Fibroblast of the aortic adventitia (primary cell): ENCODE data around the gene NBAS. TPM values are rescaled to one million over a fixed set of nuclear protein-coding genes. Genes with fewer than 3 reads are reported as not detected.

Experiments
- DNase-seq: peaks from one replicate; pipeline ENCODE4 v3.0.0-alpha.2; 2010; ENCODE audit warnings: low read depth
- H3K4me3 ChIP-seq: 2 replicates; pipeline ENCODE4 v1.5.1; 2011; ENCODE audit warnings: low read depth, mild to moderate bottlenecking, control low read depth, low read length, moderate library complexity
- total RNA-seq: library from RNA; depleted of rRNA; stranded (reverse); fragments of >200 nt; gene quantifications from 2 replicates; pipeline ENCODE4 v1.2.3, GENCODE V29; 2012; ENCODE audit warnings: low replicate concordance
- TF ChIP-seq, protein P1 (sequence below): IDR thresholded peaks from 2 replicates; pipeline ENCODE4 v1.5.1; 2011; ENCODE audit warnings: mild to moderate bottlenecking, low read length, control low read depth, inconsistent platforms; ENCODE audit not compliant: insufficient read depth

NBAS gene
- total RNA-seq, 1 donor, result 76.0 TPM

- DNase-seq, result no peak
- H3K4me3 ChIP-seq, result no peak overlapping the region
- TF ChIP-seq, protein P1, sequence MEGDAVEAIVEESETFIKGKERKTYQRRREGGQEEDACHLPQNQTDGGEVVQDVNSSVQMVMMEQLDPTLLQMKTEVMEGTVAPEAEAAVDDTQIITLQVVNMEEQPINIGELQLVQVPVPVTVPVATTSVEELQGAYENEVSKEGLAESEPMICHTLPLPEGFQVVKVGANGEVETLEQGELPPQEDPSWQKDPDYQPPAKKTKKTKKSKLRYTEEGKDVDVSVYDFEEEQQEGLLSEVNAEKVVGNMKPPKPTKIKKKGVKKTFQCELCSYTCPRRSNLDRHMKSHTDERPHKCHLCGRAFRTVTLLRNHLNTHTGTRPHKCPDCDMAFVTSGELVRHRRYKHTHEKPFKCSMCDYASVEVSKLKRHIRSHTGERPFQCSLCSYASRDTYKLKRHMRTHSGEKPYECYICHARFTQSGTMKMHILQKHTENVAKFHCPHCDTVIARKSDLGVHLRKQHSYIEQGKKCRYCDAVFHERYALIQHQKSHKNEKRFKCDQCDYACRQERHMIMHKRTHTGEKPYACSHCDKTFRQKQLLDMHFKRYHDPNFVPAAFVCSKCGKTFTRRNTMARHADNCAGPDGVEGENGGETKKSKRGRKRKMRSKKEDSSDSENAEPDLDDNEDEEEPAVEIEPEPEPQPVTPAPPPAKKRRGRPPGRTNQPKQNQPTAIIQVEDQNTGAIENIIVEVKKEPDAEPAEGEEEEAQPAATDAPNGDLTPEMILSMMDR, result no peak
Measured at GRCh38 chr2:15299904-15300520, 261.1 kb downstream of the NBAS start.

GRCh38 chr2:15298770-15299169 lies 262.4 kb downstream of the NBAS start:
- TF ChIP-seq, protein P1, result no peak
- no peak for DNase-seq
- H3K4me3 ChIP-seq, result no peak overlapping the region

- TF ChIP-seq, protein P1, result no peak
- DNase-seq, result no peak
- H3K4me3 ChIP-seq, result no peak overlapping the region
Measured at GRCh38 chr2:15293262-15293937, 267.7 kb downstream of the NBAS start.

DNA sequence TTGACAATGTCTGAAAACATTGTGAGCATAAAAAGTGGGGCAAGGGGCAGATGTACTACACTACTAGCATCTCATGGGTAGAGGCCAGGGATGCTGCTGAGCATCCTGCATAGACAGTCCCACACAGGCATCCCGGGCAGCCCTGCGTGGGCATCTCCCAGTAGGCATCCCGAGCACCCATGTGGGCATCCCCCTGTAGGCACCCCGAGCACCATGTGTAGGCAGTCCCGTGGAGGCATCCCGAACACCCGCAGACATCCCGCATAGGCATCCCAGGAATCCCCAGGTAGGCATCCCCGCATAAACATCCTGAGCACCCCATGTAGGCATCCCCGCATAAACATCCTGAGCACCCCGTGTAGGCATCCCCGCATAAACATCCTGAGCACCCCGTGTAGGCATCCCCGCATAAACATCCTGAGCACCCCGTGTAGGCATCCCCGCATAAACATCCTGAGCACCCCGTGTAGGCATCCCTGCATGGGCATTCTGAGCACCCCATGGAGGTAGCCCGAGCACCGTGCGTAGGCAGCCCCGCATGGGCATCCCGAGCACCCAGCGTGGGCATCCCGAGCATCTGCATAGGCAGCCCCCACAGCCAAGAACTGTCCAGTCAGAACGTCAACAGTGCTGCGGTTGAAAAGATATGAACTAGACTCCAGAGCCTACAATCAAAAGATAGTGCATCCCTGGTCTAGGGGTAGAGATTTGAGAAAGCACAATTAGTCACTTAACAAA lies 273.5 kb downstream of the NBAS start:
- H3K4me3 ChIP-seq, result no peak overlapping the region
- no peak for DNase-seq
- TF ChIP-seq, protein P1, result no peak

GRCh38 chr2:15284614-15285013 lies 276.5 kb downstream of the NBAS start:
- H3K4me3 ChIP-seq, result no peak overlapping the region
- TF ChIP-seq, protein P1, result no peak
- DNase-seq, result no peak

DNA sequence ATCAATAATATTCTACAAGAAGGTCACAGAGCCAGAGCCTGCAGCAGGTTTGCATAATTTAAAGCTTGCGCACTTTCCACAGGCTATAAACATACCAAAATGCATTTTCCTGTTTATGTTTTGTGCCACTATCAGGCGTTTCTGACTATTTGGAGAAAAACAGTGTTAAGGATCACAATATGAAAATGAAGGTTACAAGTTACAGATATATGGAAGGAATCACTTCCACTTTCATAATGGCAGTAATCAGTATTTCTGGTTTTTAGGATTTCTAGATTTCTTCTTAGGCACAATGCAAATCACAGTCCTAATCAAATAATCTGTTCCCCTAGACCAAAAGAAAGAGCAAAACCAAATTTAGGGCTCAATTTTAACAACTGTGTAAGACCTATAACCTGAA lies 279.5 kb downstream of the NBAS start:
- no peak for DNase-seq
- TF ChIP-seq, protein P1, result no peak
- no peak overlapping the region for H3K4me3 ChIP-seq
